GM13976 (cell line): ENCODE data around the gene POLR1G.

ENCODE experiments used
- DNase-seq: peaks from one replicate; pipeline ENCODE4 v3.0.0; 2012; ENCODE audit warnings: low spot score
- CTCF ChIP-seq: IDR thresholded peaks from 2 replicates; pipeline ENCODE4 v1.5.1; 2012; ENCODE audit warnings: borderline replicate concordance, mild to moderate bottlenecking; ENCODE audit not compliant: insufficient read depth; ENCODE audit errors: extremely low read depth, missing control alignments, control extremely low read depth
- in situ Hi-C: fragments of 300-500 bp; cut with MboI; formaldehyde crosslinking; loops from one replicate; pipeline ENCODE4 v1.12.0; 2022; ENCODE audit warnings: low sequenced_read_pairs, mixed read lengths, inconsistent platforms; ENCODE audit not compliant: unreplicated experiment

The POLR1G gene

GRCh38 chr19:45363861-45364459 is 42.5 kb upstream of the POLR1G start:
- in situ Hi-C loops, result no loop called here
- DNase-seq, result no peak
- TF ChIP-seq CTCF, result no peak

- no peak for TF ChIP-seq CTCF
- in situ Hi-C loops, result no loop called here
- no peak for DNase-seq
Measured at GRCh38 chr19:45364696-45365095, 41.7 kb upstream of the POLR1G start.

GRCh38 chr19:45368127-45368526 is 38.3 kb upstream of the POLR1G start:
- TF ChIP-seq CTCF, result no peak
- DNase-seq, result no peak
- in situ Hi-C loops, result no loop called here

GRCh38 chr19:45368737-45369340 is 37.6 kb upstream of the POLR1G start:
- no peak for TF ChIP-seq CTCF
- in situ Hi-C loops, result no loop called here
- DNase-seq, result no peak

- in situ Hi-C loops, result no loop called here
- DNase-seq, result peak; percentile 100
- no peak for TF ChIP-seq CTCF
Measured at GRCh38 chr19:45370410-45371204, 35.8 kb upstream of the POLR1G start, which contains the start of gene ERCC2. Gene ERCC2, minus strand, starts transcription at chr19:45370573. Its CDS starts 33 bp downstream, at chr19:45370540.

- in situ Hi-C loops, result no loop called here
- TF ChIP-seq CTCF, result no peak
- DNase-seq, result no peak
Measured at GRCh38 chr19:45376045-45376724, 30.3 kb upstream of the POLR1G start.
